CD14-positive monocyte (primary cell): ENCODE data around the gene BMPR1B. TPM values are rescaled to one million over a fixed set of nuclear protein-coding genes. Genes with fewer than 3 reads are reported as not detected.

Source experiments
- DNase-seq, 3 donors: peaks; one replicate each; pipeline ENCODE4 v3.0.0-alpha.2; 2011 to 2022
- H2AFZ ChIP-seq: 2 replicates; pipeline ENCODE4 v1.6.0; 2012; ENCODE audit warnings: mild to moderate bottlenecking, low read depth, low read length, inconsistent platforms; ENCODE audit not compliant: insufficient read depth, poor library complexity, severe bottlenecking
- H3K27ac ChIP-seq, 2 donors: 1 replicate in 1 of 2; 2 replicates in 1 of 2; pipeline ENCODE4 v1.5.1; 2012 to 2013; ENCODE audit warnings: low read length in 2 of 2, control low read depth in 1 of 2, inconsistent platforms in 1 of 2, low read depth in 1 of 2, mild to moderate bottlenecking in 1 of 2
- H3K27me3 ChIP-seq, 2 donors: one replicate each; pipeline versions ENCODE4 v1.6.0 to v1.6.1; 2011 to 2013; ENCODE audit warnings: low read length in 2 of 2; ENCODE audit not compliant: control insufficient read depth in 2 of 2, insufficient read depth in 2 of 2
- H3K36me3 ChIP-seq, 2 donors: replicated peaks in 1 of 2; 1 replicate in 1 of 2; 2 replicates in 1 of 2; pipeline versions ENCODE4 v1.5.1 to v1.6.1; 2012 to 2013; ENCODE audit warnings: low read length in 2 of 2, control low read depth in 1 of 2, inconsistent platforms in 1 of 2, mild to moderate bottlenecking in 1 of 2; ENCODE audit not compliant: insufficient read depth in 2 of 2, control insufficient read depth in 1 of 2
- H3K4me1 ChIP-seq, 2 donors: 1 replicate in 1 of 2; 2 replicates in 1 of 2; pipeline versions ENCODE4 v1.5.1 to v1.6.1; 2012 to 2013; ENCODE audit warnings: low read length in 2 of 2, control low read depth in 1 of 2, inconsistent platforms in 1 of 2, mild to moderate bottlenecking in 1 of 2, moderate library complexity in 1 of 2; ENCODE audit not compliant: insufficient read depth in 2 of 2, control insufficient read depth in 1 of 2
- H3K4me2 ChIP-seq: replicated peaks from 2 replicates; pipeline ENCODE3; 2012; ENCODE audit warnings: low read length, moderate library complexity, mild to moderate bottlenecking; ENCODE audit not compliant: poor library complexity, severe bottlenecking; ENCODE audit errors: extremely low read depth
- H3K4me3 ChIP-seq, 3 experiments: fragments of 200-600 bp in 1 of 3; sonication (generic) in 1 of 3; replicated peaks in 1 of 3; 1 replicate in 2 of 3; 2 replicates in 1 of 3; pipeline ENCODE4 v1.5.1; 2011 to 2013; ENCODE audit warnings: low read length in 3 of 3, mild to moderate bottlenecking in 3 of 3, control low read depth in 2 of 3, low read depth in 2 of 3, inconsistent platforms in 1 of 3, moderate library complexity in 1 of 3
- H3K79me2 ChIP-seq: 2 replicates; pipeline ENCODE4 v1.6.0; 2012; ENCODE audit warnings: mild to moderate bottlenecking, control low read depth, inconsistent platforms, low read length, moderate library complexity; ENCODE audit not compliant: insufficient read depth
- H3K9ac ChIP-seq: 2 replicates; pipeline ENCODE4 v1.6.0; 2017; ENCODE audit warnings: low read length, mild to moderate bottlenecking; ENCODE audit not compliant: insufficient read depth, poor library complexity, severe bottlenecking
- H3K9me3 ChIP-seq, 2 donors: replicated peaks in 1 of 2; 1 replicate in 1 of 2; 2 replicates in 1 of 2; pipeline versions ENCODE4 v1.5.1 to v1.6.1; 2012 to 2013; ENCODE audit warnings: low read length in 2 of 2, control low read depth in 1 of 2; ENCODE audit not compliant: control insufficient read depth in 1 of 2, insufficient read depth in 1 of 2
- H4K20me1 ChIP-seq: 2 replicates; pipeline ENCODE4 v1.6.0; 2012; ENCODE audit warnings: mild to moderate bottlenecking, low read length, control low read depth, moderate library complexity; ENCODE audit not compliant: insufficient read depth
- H3K27ac Mint-ChIP-seq, 7 donors: one replicate each; pipeline ENCODE4 v1.8.0; 2020; ENCODE audit warnings: mild to moderate bottlenecking in 7 of 7, mixed read lengths in 7 of 7, moderate library complexity in 6 of 7, inconsistent platforms in 2 of 7
- H3K27me3 Mint-ChIP-seq, 3 donors: one replicate each; pipeline ENCODE4 v1.8.0; 2021 to 2022; ENCODE audit warnings: low read depth in 3 of 3, mild to moderate bottlenecking in 3 of 3, mixed read lengths in 3 of 3, moderate library complexity in 3 of 3, inconsistent platforms in 1 of 3
- H3K36me3 Mint-ChIP-seq, 2 donors: one replicate each; pipeline ENCODE4 v1.8.0; 2020; ENCODE audit warnings: mixed read lengths in 2 of 2, inconsistent platforms in 1 of 2, mild to moderate bottlenecking in 1 of 2
- H3K4me1 Mint-ChIP-seq: one replicate; pipeline ENCODE4 v1.8.0; 2020; ENCODE audit warnings: mild to moderate bottlenecking, mixed read lengths
- H3K4me3 Mint-ChIP-seq, 2 donors: one replicate each; pipeline ENCODE4 v1.8.0; 2020; ENCODE audit warnings: mild to moderate bottlenecking in 2 of 2, mixed read lengths in 2 of 2, moderate library complexity in 1 of 2
- H3K9me3 Mint-ChIP-seq, 7 donors: one replicate each; pipeline ENCODE4 v1.8.0; 2020 to 2022; ENCODE audit warnings: mixed read lengths in 7 of 7, mild to moderate bottlenecking in 6 of 7, moderate library complexity in 6 of 7, inconsistent platforms in 2 of 7
- CTCF ChIP-seq: fragments of 200-600 bp; IDR thresholded peaks from one replicate; pipeline ENCODE4 v1.8.0; 2022; ENCODE audit warnings: antibody characterized with exemption, mild to moderate bottlenecking
- WGBS: methylation state at CpG from one replicate; pipeline ENCODE4 v1.1.5; 2013; ENCODE audit warnings: missing lambda C conversion rate; ENCODE audit not compliant: insufficient coverage; 5-methylcytosine and 5-hydroxymethylcytosine counted together
- intact Hi-C, 2 donors: fragments of 100-400 bp; cut with micrococcal nuclease; formaldehyde crosslinking; loops; one replicate each; pipeline versions ENCODE4 v1.15.0 to v1.15.1; 2023
- polyA plus RNA-seq, 3 donors: library from polyadenylated mRNA; depleted of rRNA in 1 of 3; unstranded in 2 of 3; stranded (reverse) in 1 of 3; fragments of 300-500 nt in 2 of 3; fragments of >200 nt in 1 of 3; fragmentation: Illumina TruSeq in 2 of 3; gene quantifications; 1 replicate in 2 of 3; 2 replicates in 1 of 3; pipeline ENCODE4 v1.2.3, GENCODE V29; 2012 to 2021

Gene BMPR1B
- polyA plus RNA-seq, 3 donors = not detected

- TF ChIP-seq CTCF = no peak
- 92% methylated on average over 3 of the region's 6 CpGs for WGBS
- DNase-seq = no peak
- intact Hi-C loops = no loop called here
- Histone ChIP-seq H3K27me3 (no peaks in the 10 kb centered on the region), H3K36me3 (no peaks in the 10 kb centered on the region), H3K79me2 (no peaks in the 10 kb centered on the region), H3K4me3 (no peak overlapping the region), H3K4me1 (no peaks in the 10 kb centered on the region), H3K9me3 (no peaks in the 10 kb centered on the region), H4K20me1 (no peaks in the 10 kb centered on the region), H2AFZ (no peak overlapping the region), H3K27ac (no peak overlapping the region), H3K9ac (no peak overlapping the region), H3K4me2 (no peak overlapping the region)
- H3K27ac Mint-ChIP-seq = no peak overlapping the region
- peaks cover 0 to 4% (median 0%) of the 10 kb centered on the region in 7 donors for H3K9me3 Mint-ChIP-seq
- no peaks in the 10 kb centered on the region for H3K27me3 Mint-ChIP-seq
- H3K4me1 Mint-ChIP-seq = no peaks in the 10 kb centered on the region
- no peak overlapping the region for H3K4me3 Mint-ChIP-seq
- no peaks in the 10 kb centered on the region for H3K36me3 Mint-ChIP-seq
Observed at GRCh38 chr4:95118497-95118896, 360.7 kb downstream of the BMPR1B start.

- H3K27ac ChIP-seq = no peak overlapping the region
- no peaks in the 10 kb centered on the region for H3K4me1 ChIP-seq
- no peak overlapping the region for H3K4me2 ChIP-seq
- H2AFZ ChIP-seq = no peak overlapping the region
- no peaks in the 10 kb centered on the region for H3K27me3 Mint-ChIP-seq
- no peak overlapping the region for H3K4me3 Mint-ChIP-seq
- H3K27me3 ChIP-seq = no peaks in the 10 kb centered on the region
- intact Hi-C loops = no loop called here
- WGBS = 83% methylated on average over 1 of the region's 2 CpGs
- no peaks in the 10 kb centered on the region for H3K36me3 Mint-ChIP-seq
- no peak for DNase-seq
- no peak overlapping the region for H3K27ac Mint-ChIP-seq
- no peak overlapping the region for H3K4me3 ChIP-seq
- H3K36me3 ChIP-seq = no peaks in the 10 kb centered on the region
- no peak overlapping the region for H3K9ac ChIP-seq
- no peaks in the 10 kb centered on the region for H4K20me1 ChIP-seq
- H3K9me3 Mint-ChIP-seq = peaks cover 0 to 4% (median 0%) of the 10 kb centered on the region in 7 donors
- TF ChIP-seq CTCF = no peak
- no peaks in the 10 kb centered on the region for H3K4me1 Mint-ChIP-seq
- no peaks in the 10 kb centered on the region for H3K79me2 ChIP-seq
- no peaks in the 10 kb centered on the region for H3K9me3 ChIP-seq
Observed at GRCh38 chr4:95120456-95120855, 362.7 kb downstream of the BMPR1B start.
